HFF-Myc (cell line): ENCODE results near the gene RNF145.

Source experiments
- DNase-seq: peaks from one replicate; pipeline ENCODE4 v3.0.0-alpha.2; 2011; ENCODE audit warnings: low read depth; ENCODE audit errors: extremely low read depth
- H3K4me3 ChIP-seq: replicated peaks from 2 replicates; pipeline ENCODE4 v1.5.1; 2011; ENCODE audit warnings: low read depth, mild to moderate bottlenecking, control low read depth, low read length
- TF ChIP-seq, protein P1 (sequence below): IDR thresholded peaks from 2 replicates; pipeline ENCODE4 v1.5.1; 2012; ENCODE audit warnings: mild to moderate bottlenecking, low read depth, low read length, control low read depth; ENCODE audit errors: missing control alignments

Gene RNF145

DNA sequence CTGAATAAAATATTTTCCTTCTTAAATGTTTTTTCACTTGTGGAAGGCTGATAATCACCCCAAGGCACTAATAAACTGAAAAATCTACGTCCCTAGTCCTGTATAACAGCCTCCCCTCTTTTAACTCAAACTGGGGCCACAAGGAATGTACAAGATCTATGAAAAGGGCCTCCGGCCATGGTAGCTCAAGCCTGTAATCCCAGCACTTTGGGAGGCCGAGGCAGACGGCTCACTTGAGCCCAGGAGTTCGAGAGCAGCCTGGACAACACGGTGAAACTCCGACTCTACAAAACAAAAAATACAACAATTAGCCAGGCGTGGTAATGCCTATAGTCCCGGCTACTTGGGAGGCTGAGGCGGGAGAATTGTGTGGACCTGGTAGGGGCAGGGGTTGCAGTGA, 23.6 kb downstream of the RNF145 start:
- H3K4me3 ChIP-seq = no peak overlapping the region
- TF ChIP-seq, protein P1, sequence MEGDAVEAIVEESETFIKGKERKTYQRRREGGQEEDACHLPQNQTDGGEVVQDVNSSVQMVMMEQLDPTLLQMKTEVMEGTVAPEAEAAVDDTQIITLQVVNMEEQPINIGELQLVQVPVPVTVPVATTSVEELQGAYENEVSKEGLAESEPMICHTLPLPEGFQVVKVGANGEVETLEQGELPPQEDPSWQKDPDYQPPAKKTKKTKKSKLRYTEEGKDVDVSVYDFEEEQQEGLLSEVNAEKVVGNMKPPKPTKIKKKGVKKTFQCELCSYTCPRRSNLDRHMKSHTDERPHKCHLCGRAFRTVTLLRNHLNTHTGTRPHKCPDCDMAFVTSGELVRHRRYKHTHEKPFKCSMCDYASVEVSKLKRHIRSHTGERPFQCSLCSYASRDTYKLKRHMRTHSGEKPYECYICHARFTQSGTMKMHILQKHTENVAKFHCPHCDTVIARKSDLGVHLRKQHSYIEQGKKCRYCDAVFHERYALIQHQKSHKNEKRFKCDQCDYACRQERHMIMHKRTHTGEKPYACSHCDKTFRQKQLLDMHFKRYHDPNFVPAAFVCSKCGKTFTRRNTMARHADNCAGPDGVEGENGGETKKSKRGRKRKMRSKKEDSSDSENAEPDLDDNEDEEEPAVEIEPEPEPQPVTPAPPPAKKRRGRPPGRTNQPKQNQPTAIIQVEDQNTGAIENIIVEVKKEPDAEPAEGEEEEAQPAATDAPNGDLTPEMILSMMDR = no peak
- DNase-seq = no peak

DNA sequence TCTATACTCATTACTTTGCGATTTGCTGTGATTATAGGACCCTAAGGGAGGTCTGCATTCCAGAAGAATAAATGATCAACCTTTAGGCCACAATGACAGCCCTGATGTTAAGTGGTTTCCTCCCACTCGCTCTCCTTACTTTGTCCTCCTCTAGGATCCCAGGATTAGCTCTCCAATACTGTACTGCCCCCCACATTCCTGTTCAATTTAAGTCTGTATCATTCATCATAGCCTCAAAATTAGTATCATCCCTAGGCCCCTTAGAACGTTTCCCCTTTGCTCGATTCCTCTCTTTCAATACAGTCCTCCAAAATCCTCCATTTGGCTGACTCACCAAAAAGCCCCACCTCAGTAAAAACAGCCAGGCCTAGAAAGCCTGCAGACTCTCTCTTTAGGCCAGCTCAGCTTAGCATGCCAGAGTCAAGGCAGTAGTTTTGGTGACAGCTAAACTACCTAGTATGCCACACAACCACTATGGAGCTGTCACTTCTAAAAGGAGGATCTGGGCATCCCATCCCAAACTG, 24.4 kb downstream of the RNF145 start:
- peak; percentile 51 for DNase-seq
- TF ChIP-seq, protein P1 = no peak
- H3K4me3 ChIP-seq = no peak overlapping the region

DNA sequence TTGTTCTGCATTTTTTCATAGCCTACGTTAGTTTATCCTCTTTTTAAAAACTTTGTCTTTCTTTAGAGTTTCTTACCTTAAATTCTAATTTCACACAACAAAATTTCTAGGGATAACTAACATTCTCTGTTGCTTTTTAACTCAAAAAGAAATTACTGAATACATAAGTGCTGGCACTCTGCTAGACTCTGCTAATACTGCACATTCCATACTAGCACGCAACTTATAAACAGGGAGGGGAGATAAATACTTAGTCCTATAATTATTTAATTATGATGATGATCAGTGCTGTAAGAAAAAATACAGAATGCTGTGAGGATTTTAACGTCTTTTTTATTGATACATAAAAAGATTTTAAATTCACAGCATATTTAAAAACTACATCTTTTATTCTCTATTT, 25.1 kb downstream of the RNF145 start:
- TF ChIP-seq, protein P1 = no peak
- no peak for DNase-seq
- no peak overlapping the region for H3K4me3 ChIP-seq

DNA sequence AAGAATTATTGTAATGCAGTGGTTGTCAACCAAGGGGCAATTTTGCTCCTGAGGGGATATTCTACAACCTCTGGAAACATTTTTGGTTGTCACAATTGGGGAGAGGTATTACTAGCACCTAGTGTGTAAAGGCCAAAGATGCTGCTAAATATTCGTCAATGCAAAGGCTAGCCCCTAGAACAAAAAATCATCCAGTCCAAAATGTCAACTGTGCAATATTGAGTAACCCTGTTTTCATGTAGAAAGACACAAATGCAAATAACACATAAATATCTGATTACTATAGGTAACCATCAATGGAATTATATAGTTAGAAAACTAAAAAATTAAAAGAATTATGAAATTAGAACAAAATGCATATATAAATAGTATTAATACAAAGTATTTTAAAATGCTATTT, 26.1 kb downstream of the RNF145 start:
- no peak overlapping the region for H3K4me3 ChIP-seq
- TF ChIP-seq, protein P1 = no peak
- DNase-seq = no peak

DNA sequence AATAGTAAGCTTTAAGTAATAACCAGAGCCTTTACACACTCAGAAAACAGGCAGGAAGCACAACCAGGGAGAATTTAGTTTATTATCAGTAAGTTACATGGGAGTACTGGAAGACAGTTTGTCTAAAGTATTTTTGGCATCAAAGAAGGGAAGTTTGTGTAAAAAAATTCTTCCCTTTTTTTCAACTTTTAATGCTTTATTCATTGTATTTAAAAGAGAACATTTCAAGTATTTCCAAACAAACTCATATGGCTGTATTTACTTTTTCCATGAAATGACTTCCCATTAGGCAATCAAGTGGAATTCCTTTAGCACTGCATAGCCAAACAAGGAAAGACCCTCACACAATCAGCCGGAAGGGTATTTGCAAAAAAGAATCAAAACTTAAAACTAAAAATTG, 26.7 kb downstream of the RNF145 start:
- H3K4me3 ChIP-seq = no peak overlapping the region
- DNase-seq = no peak
- TF ChIP-seq, protein P1 = no peak

DNA sequence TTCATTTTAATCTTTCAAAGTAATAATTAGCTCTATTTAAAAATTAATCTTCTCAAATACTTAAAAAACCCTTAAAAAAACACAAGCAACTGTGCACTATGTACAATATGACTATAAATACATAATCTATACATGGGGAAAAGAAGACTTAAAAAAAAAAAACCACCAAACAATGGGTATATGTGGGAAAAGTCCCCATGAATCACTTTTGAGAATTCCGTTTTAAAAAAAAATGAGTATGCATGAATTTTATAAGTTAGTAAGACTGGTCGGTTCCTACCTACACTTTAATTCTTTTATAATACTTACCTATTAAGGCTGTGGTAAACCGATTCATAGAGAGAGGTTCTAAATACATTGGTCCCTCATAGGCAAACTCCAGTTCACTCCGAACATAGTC, 27.7 kb downstream of the RNF145 start:
- TF ChIP-seq, protein P1 = no peak
- H3K4me3 ChIP-seq = no peak overlapping the region
- DNase-seq = no peak

DNA sequence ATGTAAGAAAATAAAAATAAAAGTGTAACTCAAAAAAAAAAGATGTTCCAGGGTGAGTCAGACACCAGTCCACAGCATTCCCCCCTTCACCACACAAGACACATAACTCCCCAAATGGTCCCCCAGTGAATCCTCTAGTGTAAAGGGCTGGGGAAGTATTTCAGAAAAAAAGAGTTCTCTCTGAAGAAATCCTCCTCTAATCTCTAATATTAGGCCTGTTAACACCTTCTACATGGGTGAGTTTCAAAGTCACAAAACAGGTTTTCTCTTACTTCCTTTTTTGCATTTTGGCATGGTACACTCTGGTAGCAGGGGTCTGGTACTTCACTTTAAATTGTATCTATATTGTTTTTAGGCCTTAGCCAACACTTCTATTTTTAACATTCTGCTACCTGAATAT, 28.2 kb downstream of the RNF145 start:
- TF ChIP-seq, protein P1 = no peak
- no peak overlapping the region for H3K4me3 ChIP-seq
- no peak for DNase-seq
